OCI-LY7 (cell line): Measurements from ENCODE around the gene PRR30. TPM values are rescaled to one million over a fixed set of nuclear protein-coding genes. Genes with fewer than 3 reads are reported as not detected.

Experiments
- BruUV-seq: library from RNA; stranded (reverse); fragments of 400-500 nt; replicated peaks from 2 replicates; lab custom pipeline; 2021; lab: Mats Ljungman, UMichigan
- CTCF ChIA-PET: fragments of 300-600 bp; sonication (Branson Sonifier 250); formaldehyde crosslinking; loops from one replicate; lab custom pipeline; 2022; ENCODE audit warnings: antibody characterized with exemption; ENCODE audit not compliant: unreplicated experiment; lab: Charles Lee
- POLR2A ChIA-PET: fragments of 300-600 bp; sonication (Branson Sonifier 250); formaldehyde crosslinking; loops from one replicate; lab custom pipeline; 2022; ENCODE audit warnings: antibody characterized with exemption; lab: Charles Lee
- DNase-seq: peaks from one replicate; pipeline ENCODE4 v3.0.0-alpha.2; 2015; ENCODE audit warnings: low spot score
- H2AFZ ChIP-seq: fragments of 200-600 bp; sonication (generic), shearing (Covaris generic); 2 replicates; pipeline ENCODE4 v1.6.1; 2014; ENCODE audit warnings: mild to moderate bottlenecking, antibody characterized with exemption, low read length, moderate library complexity
- H3K27ac ChIP-seq: fragments of 200-600 bp; sonication (generic); 2 replicates; pipeline ENCODE4 v1.5.1; 2014; ENCODE audit warnings: mixed run types, low read depth, mild to moderate bottlenecking, moderate library complexity, low read length, inconsistent platforms; ENCODE audit not compliant: poor library complexity, severe bottlenecking
- H3K36me3 ChIP-seq: fragments of 200-600 bp; sonication (generic); 2 replicates; pipeline ENCODE4 v1.6.1; 2014; ENCODE audit warnings: mild to moderate bottlenecking, antibody characterized with exemption, low read length, moderate library complexity, mixed read lengths; ENCODE audit not compliant: insufficient read depth
- H3K4me1 ChIP-seq: fragments of 200-600 bp; sonication (generic); 2 replicates; pipeline ENCODE4 v1.5.1; 2014; ENCODE audit warnings: mild to moderate bottlenecking, low read length; ENCODE audit not compliant: insufficient read depth, poor library complexity, severe bottlenecking
- H3K4me2 ChIP-seq: fragments of 200-600 bp; sonication (generic); 2 replicates; pipeline ENCODE4 v1.6.1; 2014; ENCODE audit warnings: mild to moderate bottlenecking, low read length
- H3K4me3 ChIP-seq: fragments of 200-600 bp; sonication (generic); 2 replicates; pipeline ENCODE4 v1.5.1; 2014; ENCODE audit warnings: mild to moderate bottlenecking, low read depth, low read length; ENCODE audit not compliant: poor library complexity, severe bottlenecking
- H3K79me2 ChIP-seq: fragments of 200-600 bp; sonication (generic); 2 replicates; pipeline ENCODE4 v1.6.1; 2016; ENCODE audit warnings: low read depth, mild to moderate bottlenecking, low read length, moderate library complexity, mixed read lengths; ENCODE audit not compliant: insufficient read depth
- H3K9me2 ChIP-seq: fragments of 200-600 bp; sonication (generic); 2 replicates; pipeline ENCODE4 v1.6.1; 2016; ENCODE audit warnings: mild to moderate bottlenecking, low read length, mixed read lengths; ENCODE audit not compliant: insufficient read depth
- H3K9me3 ChIP-seq: fragments of 200-600 bp; sonication (generic); 2 replicates; pipeline ENCODE4 v1.6.1; 2014; ENCODE audit warnings: mild to moderate bottlenecking, mixed run types, low read length, mixed read lengths
- H4K20me1 ChIP-seq: fragments of 200-600 bp; sonication (generic); 2 replicates; pipeline ENCODE4 v1.6.1; 2014; ENCODE audit warnings: mild to moderate bottlenecking, antibody characterized with exemption, low read length, moderate library complexity, mixed read lengths; ENCODE audit not compliant: insufficient read depth
- CTCF ChIP-seq: fragments of 200-600 bp; sonication (generic); conservative IDR thresholded peaks from 2 replicates; pipeline ENCODE4 v1.5.1; 2014; ENCODE audit warnings: mild to moderate bottlenecking, antibody characterized with exemption, low read length, moderate library complexity, mixed read lengths
- EZH2phosphoT487 ChIP-seq: fragments of 200-600 bp; sonication (generic); IDR thresholded peaks from 2 replicates; pipeline ENCODE4 v1.6.1; 2018; ENCODE audit warnings: low read depth, borderline replicate concordance, mild to moderate bottlenecking, mixed run types, antibody characterized with exemption, low read length, moderate library complexity, mixed read lengths
- intact Hi-C: fragments of 100-400 bp; cut with micrococcal nuclease; formaldehyde crosslinking; loops from one replicate; pipeline ENCODE4 v1.10.0; 2022; ENCODE audit not compliant: unreplicated experiment
- total RNA-seq, 2 experiments: library from RNA; depleted of rRNA in 1 of 2; stranded (reverse); fragments of >200 nt in 1 of 2; shearing (Covaris generic) in 1 of 2; gene quantifications; 2 replicates each; pipeline ENCODE4 v1.2.3, GENCODE V29; 2014 to 2022

Gene PRR30
- total RNA-seq, 2 experiments from 2014 or later, result not detected

- H3K36me3 ChIP-seq, result no peaks in the 10 kb centered on the region
- no peak overlapping the region for H3K4me2 ChIP-seq
- no peak overlapping the region for H3K4me3 ChIP-seq
- H3K9me3 ChIP-seq, result no peaks in the 10 kb centered on the region
- DNase-seq, result no peak
- H4K20me1 ChIP-seq, result no peaks in the 10 kb centered on the region
- ChIA-PET POLR2A (no interaction called here), CTCF (interaction anchor here (0.5 kb wide), 1 partner anchor 185 kb away, joined by 17 read pairs; no protein-coding TSS in a partner anchor)
- H3K27ac ChIP-seq, result no peak overlapping the region
- intact Hi-C loops, result no loop called here
- no peaks in the 10 kb centered on the region for H3K79me2 ChIP-seq
- peaks cover 14% of the 10 kb centered on the region for H3K4me1 ChIP-seq
- no peaks in the 10 kb centered on the region for H3K9me2 ChIP-seq
- no TSS peak for BruUV-seq
- TF ChIP-seq EZH2phosphoT487 (no peak), CTCF (no peak)
- H2AFZ ChIP-seq, result no peak overlapping the region
These were observed 44.7 kb downstream of the PRR30 start for GRCh38 chr2:27094353-27094984.

- Histone ChIP-seq H3K4me2 (no peak overlapping the region), H3K36me3 (no peaks in the 10 kb centered on the region), H3K27ac (no peak overlapping the region), H3K79me2 (no peaks in the 10 kb centered on the region), H3K4me1 (peaks cover 18% of the 10 kb centered on the region), H3K4me3 (no peak overlapping the region), H3K9me2 (no peaks in the 10 kb centered on the region), H3K9me3 (no peaks in the 10 kb centered on the region), H4K20me1 (no peaks in the 10 kb centered on the region), H2AFZ (no peak overlapping the region)
- BruUV-seq, result no TSS peak
- intact Hi-C loops, result no loop called here
- ChIA-PET POLR2A (no interaction called here), CTCF (no interaction called here)
- TF ChIP-seq EZH2phosphoT487, result no peak
- no peak for TF ChIP-seq CTCF
- no peak for DNase-seq
These were observed 45.5 kb downstream of the PRR30 start for GRCh38 chr2:27093430-27094352.
